Neuronal stem cell (in vitro differentiated cells): ENCODE measurements around the gene CD151.

Experiments used
- DNase-seq: peaks from one replicate; pipeline ENCODE4 v3.0.0-alpha.2; 2013; ENCODE audit warnings: low spot score
- H2AFZ ChIP-seq: one replicate; pipeline ENCODE4 v1.6.1; 2013; ENCODE audit warnings: mild to moderate bottlenecking, low read length, inconsistent platforms
- H2AK5ac ChIP-seq: 2 replicates; pipeline ENCODE4 v1.6.1; 2013; ENCODE audit warnings: low read depth, mild to moderate bottlenecking, inconsistent platforms, low read length, moderate library complexity, mixed read lengths
- H2BK120ac ChIP-seq: 2 replicates; pipeline ENCODE4 v1.6.1; 2013; ENCODE audit warnings: low read depth, mild to moderate bottlenecking, inconsistent platforms, low read length, moderate library complexity, mixed read lengths
- H2BK12ac ChIP-seq: one replicate; pipeline ENCODE4 v1.6.1; 2013; ENCODE audit warnings: low read length, inconsistent platforms
- H2BK15ac ChIP-seq: 2 replicates; pipeline ENCODE4 v1.6.1; 2013; ENCODE audit warnings: mild to moderate bottlenecking, low read length, inconsistent platforms, mixed read lengths
- H2BK5ac ChIP-seq: one replicate; pipeline ENCODE4 v1.6.1; 2013; ENCODE audit warnings: inconsistent platforms, mild to moderate bottlenecking, low read length, moderate library complexity
- H3K14ac ChIP-seq: one replicate; pipeline ENCODE4 v1.6.1; 2013; ENCODE audit warnings: low read length, inconsistent platforms
- H3K18ac ChIP-seq: 2 replicates; pipeline ENCODE4 v1.6.1; 2013; ENCODE audit warnings: low read length, inconsistent platforms
- H3K23ac ChIP-seq: 2 replicates; pipeline ENCODE4 v1.6.1; 2013; ENCODE audit warnings: low read depth, mild to moderate bottlenecking, mixed read lengths, low read length, inconsistent platforms; ENCODE audit not compliant: poor library complexity
- H3K27ac ChIP-seq: replicated peaks from 3 replicates; pipeline ENCODE4 v1.5.1; 2013; ENCODE audit warnings: low read length, inconsistent platforms
- H3K27me3 ChIP-seq, 3 experiments: 2 replicates each; pipeline ENCODE4 v1.6.1; 2013; ENCODE audit warnings: low read length in 3 of 3, mild to moderate bottlenecking in 2 of 3, inconsistent platforms in 1 of 3, low read depth in 1 of 3, mixed read lengths in 1 of 3, moderate library complexity in 1 of 3; ENCODE audit not compliant: control insufficient read depth in 3 of 3, insufficient read depth in 3 of 3
- H3K36me3 ChIP-seq, 2 donors: replicated peaks in 1 of 2; 2 replicates each; pipeline ENCODE4 v1.6.1; 2013; ENCODE audit warnings: low read length in 2 of 2; ENCODE audit not compliant: control insufficient read depth in 2 of 2, insufficient read depth in 2 of 2
- H3K4ac ChIP-seq: 2 replicates; pipeline ENCODE4 v1.6.1; 2013; ENCODE audit warnings: inconsistent platforms, mild to moderate bottlenecking, low read length, moderate library complexity
- H3K4me1 ChIP-seq, 2 donors: 1 replicate in 1 of 2; 2 replicates in 1 of 2; pipeline ENCODE4 v1.6.1; 2013; ENCODE audit warnings: low read length in 2 of 2, low read depth in 1 of 2; ENCODE audit not compliant: control insufficient read depth in 2 of 2, insufficient read depth in 1 of 2
- H3K4me2 ChIP-seq: one replicate; pipeline ENCODE4 v1.6.1; 2013; ENCODE audit warnings: mild to moderate bottlenecking, low read length, inconsistent platforms; ENCODE audit not compliant: insufficient read depth, poor library complexity, severe bottlenecking
- H3K4me3 ChIP-seq, 2 donors: 2 replicates each; pipeline ENCODE4 v1.5.1; 2013; ENCODE audit warnings: low read length in 2 of 2, mild to moderate bottlenecking in 2 of 2, inconsistent platforms in 1 of 2, moderate library complexity in 1 of 2
- H3K79me1 ChIP-seq: one replicate; pipeline ENCODE4 v1.6.1; 2013; ENCODE audit warnings: low read depth, mild to moderate bottlenecking, inconsistent platforms, low read length, moderate library complexity
- H3K9ac ChIP-seq: one replicate; pipeline ENCODE4 v1.6.1; 2013; ENCODE audit warnings: mild to moderate bottlenecking, low read depth, low read length, inconsistent platforms; ENCODE audit not compliant: poor library complexity
- H3K9me3 ChIP-seq, 2 donors: replicated peaks in 1 of 2; 2 replicates each; pipeline versions ENCODE3 to v1.6.1; 2013; ENCODE audit warnings: low read length in 2 of 2, mild to moderate bottlenecking in 2 of 2, inconsistent platforms in 1 of 2, low read depth in 1 of 2, mixed read lengths in 1 of 2, moderate library complexity in 1 of 2; ENCODE audit not compliant: control insufficient read depth in 2 of 2, insufficient read depth in 1 of 2
- H4K8ac ChIP-seq: one replicate; pipeline ENCODE4 v1.6.1; 2013; ENCODE audit warnings: low read depth, mild to moderate bottlenecking, inconsistent platforms, low read length, moderate library complexity
- H4K91ac ChIP-seq: one replicate; pipeline ENCODE4 v1.6.1; 2013; ENCODE audit warnings: low read length, low read depth, mild to moderate bottlenecking, inconsistent platforms; ENCODE audit not compliant: poor library complexity
- WGBS, 2 donors: extraction: QIAGEN DNeasy Blood & Tissue Kit; methylation state at CpG; one replicate each; pipeline ENCODE4 v1.1.7; 2013; ENCODE audit warnings: missing lambda C conversion rate in 2 of 2, mixed read lengths in 1 of 2; ENCODE audit not compliant: insufficient read length in 2 of 2, insufficient replicate concordance in 1 of 2; ENCODE audit errors: extremely low coverage in 2 of 2; 5-methylcytosine and 5-hydroxymethylcytosine counted together

CD151 gene

GRCh38 chr11:795634-796564 lies 36.9 kb upstream of the CD151 start:
- Histone ChIP-seq H3K9ac (peak overlapping the region; percentile 85), H3K18ac (peak overlapping the region; percentile 85), H3K27me3 (no peaks in the 10 kb centered on the region), H3K36me3 (peaks cover 22 to 60% of the 10 kb centered on the region in 2 donors), H3K14ac (peak overlapping the region; percentile 98), H2AK5ac (peak overlapping the region; percentile 89), H2AFZ (no peak overlapping the region), H2BK15ac (peak overlapping the region; percentile 89), H4K91ac (no peak overlapping the region), H3K4ac (peak overlapping the region; percentile 70), H2BK120ac (peak overlapping the region; percentile 16), H2BK12ac (no peak overlapping the region), H3K27ac (peak overlapping the region; percentile 45), H3K4me2 (peak overlapping the region; percentile 92), H3K4me3 (peak overlapping the region in 1 of 2 donors; percentile 99), H2BK5ac (peak overlapping the region; percentile 10), H3K9me3 (no peaks in the 10 kb centered on the region), H3K4me1 (peaks cover 12 to 15% of the 10 kb centered on the region in 2 donors), H3K23ac (peak overlapping the region; percentile 76), H3K79me1 (peaks cover 24% of the 10 kb centered on the region), H4K8ac (no peak overlapping the region)
- DNase-seq, result no peak
- no CpG with 5 or more reads among the region's 26 CpGs for WGBS, 2 donors

DNA sequence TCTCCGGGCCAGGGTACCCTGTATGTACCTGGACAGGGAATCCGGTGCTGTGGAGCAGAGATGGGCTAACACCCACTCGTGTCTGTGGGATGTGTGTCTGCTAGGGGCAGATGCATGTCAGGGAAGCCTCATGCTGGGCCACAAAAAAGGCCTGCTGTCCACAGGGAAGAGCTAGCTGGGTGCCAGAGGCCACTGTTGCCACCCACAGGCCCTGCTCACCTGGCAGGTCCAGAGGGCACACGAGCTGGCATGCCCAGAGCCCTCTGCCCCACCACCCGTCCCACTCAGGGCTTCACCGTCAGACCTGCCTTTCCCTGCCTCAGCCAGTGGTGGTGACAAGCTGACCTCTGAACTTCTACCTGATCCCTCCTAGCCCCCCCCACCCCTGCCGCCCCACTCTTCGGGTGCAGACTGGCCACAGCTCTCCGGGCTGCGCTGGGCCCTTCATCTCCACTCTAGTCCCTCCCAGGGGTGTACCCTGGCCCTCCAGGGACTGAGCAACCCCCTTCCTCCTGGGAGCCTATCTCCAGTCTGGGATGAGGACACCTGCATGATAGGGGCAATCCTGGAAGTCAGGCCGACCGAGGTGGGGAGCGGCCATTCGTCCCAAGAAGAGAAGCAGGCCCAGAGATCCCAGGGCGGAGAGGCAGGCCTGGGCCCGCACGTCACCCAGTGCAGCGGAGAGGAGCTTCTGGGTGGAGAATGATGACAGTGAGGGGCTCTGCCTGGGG lies 36.0 kb upstream of the CD151 start:
- Histone ChIP-seq H2AFZ (no peak overlapping the region), H2BK120ac (peak overlapping the region; percentile 16), H3K4me2 (peak overlapping the region; percentile 92), H3K9ac (peak overlapping the region; percentile 89), H2AK5ac (peak overlapping the region; percentile 89), H3K4ac (peak overlapping the region; percentile 70), H3K27ac (peak overlapping the region; percentile 86), H3K4me1 (peaks cover 10 to 15% of the 10 kb centered on the region in 2 donors), H3K27me3 (no peaks in the 10 kb centered on the region), H3K36me3 (peaks cover 28 to 60% of the 10 kb centered on the region in 2 donors), H2BK15ac (peak overlapping the region; percentile 87), H3K9me3 (no peaks in the 10 kb centered on the region), H2BK12ac (no peak overlapping the region), H3K14ac (peak overlapping the region; percentile 61), H3K4me3 (peak overlapping the region; percentile 99 to 100), H3K79me1 (peaks cover 22% of the 10 kb centered on the region), H2BK5ac (no peak overlapping the region), H4K91ac (no peak overlapping the region), H4K8ac (no peak overlapping the region), H3K18ac (peak overlapping the region; percentile 66), H3K23ac (peak overlapping the region; percentile 76)
- no CpG with 5 or more reads among the region's 18 CpGs for WGBS, 2 donors
- no peak for DNase-seq

DNA sequence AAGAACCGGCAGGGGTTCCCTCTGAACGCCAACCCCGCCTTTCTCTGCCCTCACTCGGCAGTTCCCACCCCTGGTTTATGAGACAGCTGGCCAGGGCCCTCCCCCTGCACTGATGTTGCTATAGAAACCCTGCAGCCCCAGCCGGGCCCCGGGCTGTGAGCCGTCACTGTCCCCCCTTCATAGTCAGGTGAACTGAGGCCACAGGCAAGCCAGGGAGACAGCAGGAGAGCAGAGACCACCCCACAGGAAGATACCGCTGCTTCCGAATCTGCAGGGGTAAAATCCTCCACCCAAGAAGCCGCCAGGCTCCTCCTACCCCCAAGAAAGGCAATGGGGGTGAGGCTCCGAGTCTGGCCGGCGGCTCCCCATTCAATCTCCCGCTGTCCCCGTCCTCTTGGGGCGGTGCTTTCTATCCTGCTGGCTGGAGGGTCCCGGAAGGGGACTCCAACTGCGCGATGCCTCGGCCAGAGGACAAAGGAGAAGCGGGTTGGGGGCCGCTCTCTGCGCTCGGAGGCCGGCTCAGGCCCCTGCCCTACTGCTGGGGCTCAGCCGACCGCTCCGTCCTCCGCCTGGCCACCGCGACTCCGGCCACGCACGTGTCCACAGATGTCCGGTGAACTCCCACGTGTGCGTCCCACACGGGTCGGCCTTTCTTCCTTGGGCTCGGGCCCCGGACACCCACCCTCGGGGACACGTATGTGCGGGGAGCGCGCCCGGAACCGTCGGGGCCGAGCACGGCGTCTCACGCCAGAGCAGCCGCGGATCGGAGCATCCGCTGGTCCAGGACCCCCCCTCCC lies 35.3 kb upstream of the CD151 start:
- H2BK5ac ChIP-seq, result peak overlapping the region; percentile 99
- H4K91ac ChIP-seq, result no peak overlapping the region
- H3K27ac ChIP-seq, result peak overlapping the region; percentile 86
- peaks cover 33 to 60% of the 10 kb centered on the region in 2 donors for H3K36me3 ChIP-seq
- H3K9me3 ChIP-seq, result no peaks in the 10 kb centered on the region
- peak overlapping the region; percentile 88 for H2AFZ ChIP-seq
- H2BK120ac ChIP-seq, result peak overlapping the region; percentile 81
- peak overlapping the region; percentile 97 for H3K9ac ChIP-seq
- peak overlapping the region; percentile 100 for H3K14ac ChIP-seq
- peak overlapping the region; percentile 92 for H3K4me2 ChIP-seq
- no CpG with 5 or more reads among the region's 57 CpGs for WGBS, 2 donors
- peak overlapping the region; percentile 89 for H2AK5ac ChIP-seq
- peak overlapping the region; percentile 100 for H3K18ac ChIP-seq
- H4K8ac ChIP-seq, result no peak overlapping the region
- no peaks in the 10 kb centered on the region for H3K27me3 ChIP-seq
- DNase-seq, result peak; percentile 68
- H3K4ac ChIP-seq, result peak overlapping the region; percentile 84
- H3K4me1 ChIP-seq, result peaks cover 10 to 15% of the 10 kb centered on the region in 2 donors
- peak overlapping the region; percentile 99 for H3K23ac ChIP-seq
- H3K4me3 ChIP-seq, result peak overlapping the region; percentile 99 to 100
- H3K79me1 ChIP-seq, result peaks cover 24% of the 10 kb centered on the region
- no peak overlapping the region for H2BK12ac ChIP-seq
- H2BK15ac ChIP-seq, result peak overlapping the region; percentile 87
